ENCODE measurements around the gene NCKAP5. TPM values are rescaled to one million over a fixed set of nuclear protein-coding genes. Genes with fewer than 3 reads are reported as not detected.

Gene NCKAP5
- total and polyA plus RNA-seq, 9 of the 15 experiments (the other 6 are each of a cell fraction or from before 2014, with no cell fraction given), result not detected

- TF ChIP-seq ZBTB2 (IDR thresholded peaks at IDR 0.05) (no peak), E2F1 (CRISPR knock-in tag; IDR thresholded peaks at IDR 0.05) (no peak)
Observed at GRCh38 chr2:133221398-133221797, 346.9 kb downstream of the NCKAP5 start (continued).

GRCh38 chr2:133218204-133218603, 350.1 kb downstream of the NCKAP5 start:
- Histone ChIP-seq H3K79me2 (ENCODE audit: control insufficient read depth, insufficient read depth, low read length) (no peaks in the 10 kb centered on the region), H4K20me1 (replicated peaks; ENCODE audit: control insufficient read depth, insufficient read depth, low read length) (no peaks in the 10 kb centered on the region), H3K36me3 (ENCODE audit: control insufficient read depth, insufficient read depth, low read length) (no peaks in the 10 kb centered on the region), H3K4me2 (ENCODE audit: insufficient read depth, low read length) (no peak overlapping the region), H3K4me1 (replicated peaks in 1 of 2; ENCODE audit: control insufficient read depth in 2 of 2, insufficient read depth in 2 of 2, low read length in 2 of 2) (no peaks in the 10 kb centered on the region), H3K4me3 (no peak overlapping the region), H3K27ac (ENCODE audit: extremely low read depth, low read depth, low read length) (no peak overlapping the region), H3K27me3 (ENCODE audit: control insufficient read depth in 2 of 2, insufficient read depth in 2 of 2, low read length in 2 of 2) (no peaks in the 10 kb centered on the region), H2AFZ (ENCODE audit: low read depth, low read length) (no peak overlapping the region), H3K9ac (ENCODE audit: insufficient read depth in 1 of 2, low read depth in 2 of 2, low read length in 2 of 2) (no peak overlapping the region), H3K9me1 (ENCODE audit: control insufficient read depth, insufficient read depth, low read length) (no peaks in the 10 kb centered on the region), H3K9me3 (replicated peaks; ENCODE audit: control insufficient read depth, insufficient read depth, low read depth, low read length) (no peaks in the 10 kb centered on the region)
- WGBS (ENCODE audit: insufficient coverage, low coverage, missing lambda C conversion rate), result 5% methylated on average over 4 of the region's 4 CpGs
- ChIA-PET POLR2A (no interaction called here), CTCF (ENCODE audit: low intra/inter-chr PET ratio) (no interaction called here)
- in situ Hi-C loops (cut with MboI), result no loop called here
- FAIRE-seq, result no peak
- no TSS peak for BruUV-seq (replicated peaks)
- no peak for DNase-seq (ENCODE audit: extremely low read depth in 1 of 4, low spot score in 3 of 4)
- intact Hi-C loops (cut with micrococcal nuclease), result no loop called here
- ATAC-seq, result no peak
- TF ChIP-seq RAD51 (IDR thresholded peaks at IDR 0.05; ENCODE audit: borderline replicate concordance, low read depth) (no peak), RBM34 (IDR thresholded peaks at IDR 0.05; ENCODE audit: borderline replicate concordance, insufficient read depth, low read length) (no peak), NRF1 (conservative IDR thresholded peaks at IDR 0.05 in 1 of 2, IDR thresholded peaks at IDR 0.05 in 1 of 2) (no peak), ZBTB34 (CRISPR knock-in tag; IDR thresholded peaks at IDR 0.05) (no peak), U2AF1 (optimal IDR thresholded peaks at IDR 0.05; ENCODE audit: low read depth, low read length) (no peak), THRAP3 (IDR thresholded peaks at IDR 0.05; ENCODE audit: borderline replicate concordance) (no peak), MLLT1 (IDR thresholded peaks at IDR 0.05) (no peak), ZNF449 (CRISPR knock-in tag; IDR thresholded peaks at IDR 0.05) (no peak), ZBTB8A (IDR thresholded peaks at IDR 0.05; ENCODE audit: partially characterized antibody) (no peak), SRSF3 (IDR thresholded peaks at IDR 0.05; ENCODE audit: insufficient read depth, low read length) (no peak)

Data from K562 (cell line).